Stomach (tissue), 9 donors: ENCODE results near the gene NLGN1. TPM values are rescaled to one million over a fixed set of nuclear protein-coding genes. Genes with fewer than 3 reads are reported as not detected.

Experiments used
- DNase-seq, 2 donors: peaks; one replicate each; pipeline versions ENCODE4 v3.0.0 to v3.0.0-alpha.2; 2013 to 2019
- H3K27ac ChIP-seq, 5 donors: fragments of 200-600 bp in 4 of 5; sonication (generic) in 4 of 5; one replicate each; pipeline ENCODE4 v1.5.1; 2013 to 2019; ENCODE audit warnings: mild to moderate bottlenecking in 1 of 5, moderate library complexity in 1 of 5
- H3K27me3 ChIP-seq, 3 donors: fragments of 200-600 bp; sonication (generic); one replicate each; pipeline ENCODE4 v1.5.1; 2017 to 2019; ENCODE audit warnings: mixed run types in 1 of 3
- H3K36me3 ChIP-seq, 4 donors: fragments of 200-600 bp; sonication (generic); 1 replicate in 3 of 4; 2 replicates in 1 of 4; pipeline ENCODE4 v1.5.1; 2016 to 2019
- H3K4me1 ChIP-seq, 4 donors: fragments of 200-600 bp; sonication (generic); one replicate each; pipeline ENCODE4 v1.5.1; 2016 to 2019
- H3K4me3 ChIP-seq, 4 donors: fragments of 200-600 bp; sonication (generic) in 3 of 4; one replicate each; pipeline ENCODE4 v1.5.1; 2016 to 2019; ENCODE audit warnings: mild to moderate bottlenecking in 1 of 4
- H3K9me3 ChIP-seq, 4 donors: fragments of 200-600 bp; sonication (generic); one replicate each; pipeline ENCODE4 v1.5.1; 2016 to 2019
- CTCF ChIP-seq, 7 experiments: fragments of 450-650 bp in 4 of 7; fragments of 200-600 bp in 3 of 7; sonication (generic) in 3 of 7; IDR thresholded peaks; one replicate each; pipeline ENCODE4 v1.5.1; 2016 to 2019; ENCODE audit warnings: antibody characterized with exemption in 7 of 7, control low read depth in 2 of 7, mild to moderate bottlenecking in 1 of 7
- EP300 ChIP-seq: sonication (generic); formaldehyde crosslinking; IDR thresholded peaks from one replicate; pipeline ENCODE4 v1.6.1; 2017; ENCODE audit warnings: antibody characterized with exemption
- POLR2A ChIP-seq, 4 donors: fragments of 450-650 bp; IDR thresholded peaks; one replicate each; pipeline ENCODE4 v1.6.1; 2016; ENCODE audit warnings: antibody characterized with exemption in 4 of 4, control low read depth in 2 of 4, mild to moderate bottlenecking in 1 of 4, moderate library complexity in 1 of 4
- POLR2AphosphoS5 ChIP-seq, 3 donors: sonication (generic); formaldehyde crosslinking; IDR thresholded peaks; one replicate each; pipeline ENCODE4 v1.6.1; 2016; ENCODE audit warnings: antibody characterized with exemption in 3 of 3
- WGBS, 5 donors: extraction: QIAGEN DNeasy Blood & Tissue Kit in 3 of 5; methylation state at CpG; one replicate each; pipeline versions ENCODE4 v1.1.5 to v1.1.7; 2013 to 2018; 5-methylcytosine and 5-hydroxymethylcytosine counted together
- intact Hi-C: fragments of 100-400 bp; cut with DNase I; formaldehyde crosslinking; loops from one replicate; pipeline ENCODE4 v1.15.1; 2023; ENCODE audit warnings: low total_unique reads
- polyA plus RNA-seq, 3 donors: library from polyadenylated mRNA; stranded (reverse); fragments of 200-250 nt; gene quantifications; one replicate each; pipeline ENCODE4 v1.2.3, GENCODE V29; 2013
- total RNA-seq, 5 donors: library from RNA; depleted of rRNA; stranded (reverse); fragments of >200 nt; gene quantifications; one replicate each; pipeline versions ENCODE4 v1.1.0 to v1.2.3, GENCODE V29; 2014 to 2016
- donor health status: healthy with polysubstance abuse.
- donor health status: Bipolar disorder and iron deficiency.
- donor health status: healthy.

The NLGN1 gene
- total and polyA plus RNA-seq, 8 donors, result 0.15 to 45.2 (median 4.8) TPM; not detected in 1

GRCh38 chr3:173778251-173778650 is 380.7 kb downstream of the NLGN1 start:
- no peak overlapping the region for H3K4me3 ChIP-seq
- H3K36me3 ChIP-seq, result no peaks in the 10 kb centered on the region
- no peaks in the 10 kb centered on the region for H3K9me3 ChIP-seq
- H3K4me1 ChIP-seq, result no peaks in the 10 kb centered on the region
- H3K27me3 ChIP-seq, result no peaks in the 10 kb centered on the region
- TF ChIP-seq POLR2A (IDR thresholded peaks at IDR 0.05) (no peak), POLR2AphosphoS5 (IDR thresholded peaks at IDR 0.05) (no peak), CTCF (IDR thresholded peaks at IDR 0.05) (no peak), EP300 (no peak)
- WGBS, 5 donors, result 81 to 90% (median 89%) methylated on average over 2 of the region's 2 CpGs
- no peak for DNase-seq
- H3K27ac ChIP-seq, result no peak overlapping the region
- intact Hi-C loops, result no loop called here

GRCh38 chr3:173780067-173780466 is 382.5 kb downstream of the NLGN1 start:
- no peak for DNase-seq
- TF ChIP-seq CTCF (IDR thresholded peaks at IDR 0.05) (no peak), POLR2A (IDR thresholded peaks at IDR 0.05) (no peak), POLR2AphosphoS5 (IDR thresholded peaks at IDR 0.05) (no peak), EP300 (no peak)
- H3K27me3 ChIP-seq, result no peaks in the 10 kb centered on the region
- no peaks in the 10 kb centered on the region for H3K9me3 ChIP-seq
- 82 to 90% (median 87%) methylated on average over 3 of the region's 3 CpGs for WGBS, 5 donors
- H3K4me1 ChIP-seq, result no peaks in the 10 kb centered on the region
- H3K36me3 ChIP-seq, result no peaks in the 10 kb centered on the region
- H3K27ac ChIP-seq, result no peak overlapping the region
- intact Hi-C loops, result no loop called here
- H3K4me3 ChIP-seq, result no peak overlapping the region

DNA sequence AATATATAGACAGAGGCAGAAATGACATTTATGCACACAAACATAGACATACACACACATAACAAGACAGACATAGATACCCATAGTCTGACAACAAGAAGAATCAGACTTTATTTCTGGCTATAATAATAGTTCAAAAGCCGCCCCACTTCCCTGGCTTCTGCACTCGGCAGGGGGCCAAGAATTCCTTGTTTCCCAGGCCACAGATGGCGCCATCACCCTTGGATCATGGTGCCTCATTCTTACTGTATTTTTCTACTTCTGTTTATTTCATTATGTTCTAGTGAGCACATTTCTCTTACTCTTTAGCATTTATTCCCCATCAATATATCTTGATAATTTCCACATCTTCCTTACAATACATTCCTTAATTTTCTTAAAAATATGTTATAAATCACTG is 387.5 kb downstream of the NLGN1 start:
- TF ChIP-seq EP300 (no peak), CTCF (IDR thresholded peaks at IDR 0.05) (no peak), POLR2A (IDR thresholded peaks at IDR 0.05) (no peak), POLR2AphosphoS5 (IDR thresholded peaks at IDR 0.05) (no peak)
- H3K4me1 ChIP-seq, result no peaks in the 10 kb centered on the region
- H3K27ac ChIP-seq, result no peak overlapping the region
- no peaks in the 10 kb centered on the region for H3K9me3 ChIP-seq
- no peaks in the 10 kb centered on the region for H3K27me3 ChIP-seq
- 65 to 84% (median 72%) methylated on average over 3 of the region's 3 CpGs for WGBS, 5 donors
- H3K36me3 ChIP-seq, result no peaks in the 10 kb centered on the region
- intact Hi-C loops, result no loop called here
- DNase-seq, result no peak
- H3K4me3 ChIP-seq, result no peak overlapping the region

DNA sequence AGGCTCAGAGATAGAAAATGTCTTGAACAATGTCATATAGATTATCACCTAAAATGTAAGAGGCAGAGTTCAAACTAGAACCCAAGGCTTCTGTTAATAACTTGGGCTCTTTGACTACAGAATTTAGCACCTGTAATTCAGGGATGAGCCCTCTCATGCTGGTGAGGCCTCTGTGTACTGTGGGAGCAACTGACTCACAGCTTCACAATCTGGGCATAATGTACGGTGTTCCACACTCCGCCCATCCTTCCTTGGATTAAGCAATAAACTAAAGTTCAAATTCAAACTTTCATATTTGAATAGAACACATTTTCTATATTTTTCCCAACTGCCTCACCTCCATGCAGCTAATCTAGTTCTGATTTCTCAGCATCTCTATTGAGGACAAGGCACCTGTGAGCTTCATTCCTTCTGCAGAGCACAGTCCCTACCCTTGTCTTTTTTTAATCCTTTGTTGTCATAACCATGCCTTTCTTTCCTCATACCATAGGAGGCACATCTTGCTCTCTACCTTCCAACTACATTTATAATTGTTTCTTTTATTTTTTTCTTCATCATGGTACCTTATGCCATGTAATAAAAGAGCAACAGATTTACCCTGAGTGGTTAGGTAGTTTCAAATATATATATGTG is 392.1 kb downstream of the NLGN1 start:
- Histone ChIP-seq H3K9me3 (no peaks in the 10 kb centered on the region), H3K27me3 (no peaks in the 10 kb centered on the region), H3K4me1 (no peaks in the 10 kb centered on the region), H3K36me3 (no peaks in the 10 kb centered on the region), H3K4me3 (no peak overlapping the region), H3K27ac (no peak overlapping the region)
- intact Hi-C loops, result no loop called here
- 74 to 89% (median 81%) methylated on average over 2 of the region's 2 CpGs for WGBS, 5 donors
- DNase-seq, result no peak
- no peak for TF ChIP-seq CTCF (IDR thresholded peaks at IDR 0.05)
- no peak for TF ChIP-seq POLR2AphosphoS5 (IDR thresholded peaks at IDR 0.05)
- TF ChIP-seq POLR2A (IDR thresholded peaks at IDR 0.05), result no peak
- TF ChIP-seq EP300, result no peak
